Naive B cell (primary cell): ENCODE measurements around the gene PAX2. TPM values are rescaled to one million over a fixed set of nuclear protein-coding genes. Genes with fewer than 3 reads are reported as not detected.

Experiments used
- ATAC-seq, 2 donors: fragments of 150-1000 bp; cut with Tn5 transposase; 2 replicates each; pipeline ENCODE4 v1.10.0; 2021; ENCODE audit warnings: low read depth in 2 of 2, mild to moderate bottlenecking in 2 of 2, moderate library complexity in 2 of 2
- DNase-seq: peaks from one replicate; pipeline ENCODE4 v3.0.0; 2022
- H3K27ac Mint-ChIP-seq, 6 donors: one replicate each; pipeline ENCODE4 v1.8.0; 2020 to 2022; ENCODE audit warnings: mild to moderate bottlenecking in 6 of 6, mixed read lengths in 6 of 6, moderate library complexity in 5 of 6, inconsistent platforms in 2 of 6
- H3K27me3 Mint-ChIP-seq, 3 donors: one replicate each; pipeline ENCODE4 v1.8.0; 2021 to 2022; ENCODE audit warnings: mixed read lengths in 3 of 3, mild to moderate bottlenecking in 1 of 3
- H3K36me3 Mint-ChIP-seq, 2 donors: one replicate each; pipeline ENCODE4 v1.8.0; 2020 to 2022; ENCODE audit warnings: mixed read lengths in 2 of 2, inconsistent platforms in 1 of 2, mild to moderate bottlenecking in 1 of 2
- H3K4me1 Mint-ChIP-seq, 3 donors: one replicate each; pipeline ENCODE4 v1.8.0; 2020 to 2022; ENCODE audit warnings: mixed read lengths in 3 of 3, inconsistent platforms in 1 of 3, mild to moderate bottlenecking in 1 of 3, moderate library complexity in 1 of 3
- H3K4me3 Mint-ChIP-seq, 8 donors: one replicate each; pipeline ENCODE4 v1.8.0; 2020 to 2022; ENCODE audit warnings: mild to moderate bottlenecking in 8 of 8, mixed read lengths in 8 of 8, moderate library complexity in 8 of 8, inconsistent platforms in 2 of 8
- H3K9me3 Mint-ChIP-seq, 7 donors: one replicate each; pipeline ENCODE4 v1.8.0; 2020 to 2022; ENCODE audit warnings: mixed read lengths in 7 of 7, mild to moderate bottlenecking in 5 of 7, inconsistent platforms in 2 of 7, moderate library complexity in 1 of 7
- polyA plus RNA-seq, 6 donors: library from polyadenylated mRNA; unstranded; fragments of 300-500 nt; fragmentation: Illumina TruSeq; gene quantifications; one replicate each; pipeline ENCODE4 v1.2.3, GENCODE V29; 2021; ENCODE audit warnings: low read depth in 6 of 6

PAX2 gene
- polyA plus RNA-seq, 6 donors from 2014 or later, result not detected

- H3K4me1 Mint-ChIP-seq, result peaks cover 12 to 19% (median 13%) of the 10 kb centered on the region in 3 donors
- H3K27me3 Mint-ChIP-seq, result peaks cover 81 to 90% (median 90%) of the 10 kb centered on the region in 3 donors
- ATAC-seq (no peak), DNase-seq (no peak)
- peak overlapping the region in 2 of 8 donors; percentile 17 to 72 for H3K4me3 Mint-ChIP-seq
- peaks cover 0 to 10% of the 10 kb centered on the region in 2 donors for H3K36me3 Mint-ChIP-seq
- H3K9me3 Mint-ChIP-seq, result peaks cover 0 to 6% (median 3%) of the 10 kb centered on the region in 7 donors
- H3K27ac Mint-ChIP-seq, result no peak overlapping the region
Observed at GRCh38 chr10:100714566-100714950, 30.8 kb upstream of the PAX2 start.

DNA sequence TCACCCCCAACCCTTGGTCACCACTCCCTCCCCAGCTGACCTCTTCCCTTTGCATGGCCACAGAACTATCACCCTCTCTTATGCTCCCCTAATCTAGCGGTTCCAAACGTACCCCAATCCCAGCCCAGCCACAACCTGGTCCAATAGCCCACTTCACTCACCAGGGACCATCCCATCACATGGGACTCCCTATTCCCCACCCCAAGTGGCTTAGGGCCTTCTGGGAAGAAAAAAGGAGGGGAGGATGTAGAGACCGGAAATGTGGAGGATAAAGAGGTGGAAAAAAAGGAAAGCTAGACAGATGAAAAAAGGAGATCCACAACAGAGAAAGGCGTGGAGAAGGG lies 30.3 kb upstream of the PAX2 start:
- no peak for ATAC-seq
- H3K27me3 Mint-ChIP-seq, result peaks cover 84 to 92% (median 92%) of the 10 kb centered on the region in 3 donors
- no peak for DNase-seq
- peaks cover 12 to 19% (median 13%) of the 10 kb centered on the region in 3 donors for H3K4me1 Mint-ChIP-seq
- peak overlapping the region in 2 of 6 donors; percentile 14 to 56 for H3K27ac Mint-ChIP-seq
- peak overlapping the region in 6 of 8 donors; percentile 14 to 83 (median 66) for H3K4me3 Mint-ChIP-seq
- peaks cover 0 to 6% (median 3%) of the 10 kb centered on the region in 7 donors for H3K9me3 Mint-ChIP-seq
- peaks cover 0 to 10% of the 10 kb centered on the region in 2 donors for H3K36me3 Mint-ChIP-seq

GRCh38 chr10:100715445-100716385 lies 29.7 kb upstream of the PAX2 start:
- peaks cover 0 to 6% (median 3%) of the 10 kb centered on the region in 7 donors for H3K9me3 Mint-ChIP-seq
- H3K4me1 Mint-ChIP-seq, result peaks cover 12 to 17% (median 13%) of the 10 kb centered on the region in 3 donors
- H3K27ac Mint-ChIP-seq, result peak overlapping the region in 1 of 6 donors; percentile 14
- H3K36me3 Mint-ChIP-seq, result peaks cover 0 to 10% of the 10 kb centered on the region in 2 donors
- DNase-seq (no peak), ATAC-seq (no peak)
- H3K4me3 Mint-ChIP-seq, result peak overlapping the region in 7 of 8 donors; percentile 19 to 82 (median 66)
- peaks cover 86 to 96% (median 95%) of the 10 kb centered on the region in 3 donors for H3K27me3 Mint-ChIP-seq

GRCh38 chr10:100717166-100717565 lies 28.2 kb upstream of the PAX2 start:
- no peak overlapping the region for H3K27ac Mint-ChIP-seq
- peaks cover 12 to 17% (median 13%) of the 10 kb centered on the region in 3 donors for H3K4me1 Mint-ChIP-seq
- H3K27me3 Mint-ChIP-seq, result peaks cover 86 to 93% (median 91%) of the 10 kb centered on the region in 3 donors
- H3K4me3 Mint-ChIP-seq, result no peak overlapping the region
- DNase-seq (no peak), ATAC-seq (no peak)
- H3K9me3 Mint-ChIP-seq, result peaks cover 0 to 6% (median 3%) of the 10 kb centered on the region in 7 donors
- peaks cover 0 to 10% of the 10 kb centered on the region in 2 donors for H3K36me3 Mint-ChIP-seq

GRCh38 chr10:100718197-100718742 lies 27.1 kb upstream of the PAX2 start:
- Mint-ChIP-seq H3K27ac (no peak overlapping the region), H3K9me3 (peaks cover 0 to 6% (median 3%) of the 10 kb centered on the region in 7 donors), H3K4me3 (no peak overlapping the region), H3K4me1 (peaks cover 10 to 18% (median 17%) of the 10 kb centered on the region in 3 donors), H3K27me3 (peaks cover 82 to 92% (median 89%) of the 10 kb centered on the region in 3 donors), H3K36me3 (peaks cover 0 to 16% of the 10 kb centered on the region in 2 donors)
- DNase-seq, result no peak
- ATAC-seq, result no peak

GRCh38 chr10:100723180-100723579 lies 22.2 kb upstream of the PAX2 start:
- DNase-seq (no peak), ATAC-seq (no peak)
- Mint-ChIP-seq H3K4me3 (peak overlapping the region in 2 of 8 donors; percentile 38 to 53), H3K36me3 (peaks cover 0 to 10% of the 10 kb centered on the region in 2 donors), H3K27me3 (peaks cover 80 to 87% (median 81%) of the 10 kb centered on the region in 3 donors), H3K9me3 (peaks cover 0 to 3% (median 0%) of the 10 kb centered on the region in 7 donors), H3K4me1 (peaks cover 7 to 11% (median 8%) of the 10 kb centered on the region in 3 donors), H3K27ac (peak overlapping the region in 1 of 6 donors; percentile 39)

DNA sequence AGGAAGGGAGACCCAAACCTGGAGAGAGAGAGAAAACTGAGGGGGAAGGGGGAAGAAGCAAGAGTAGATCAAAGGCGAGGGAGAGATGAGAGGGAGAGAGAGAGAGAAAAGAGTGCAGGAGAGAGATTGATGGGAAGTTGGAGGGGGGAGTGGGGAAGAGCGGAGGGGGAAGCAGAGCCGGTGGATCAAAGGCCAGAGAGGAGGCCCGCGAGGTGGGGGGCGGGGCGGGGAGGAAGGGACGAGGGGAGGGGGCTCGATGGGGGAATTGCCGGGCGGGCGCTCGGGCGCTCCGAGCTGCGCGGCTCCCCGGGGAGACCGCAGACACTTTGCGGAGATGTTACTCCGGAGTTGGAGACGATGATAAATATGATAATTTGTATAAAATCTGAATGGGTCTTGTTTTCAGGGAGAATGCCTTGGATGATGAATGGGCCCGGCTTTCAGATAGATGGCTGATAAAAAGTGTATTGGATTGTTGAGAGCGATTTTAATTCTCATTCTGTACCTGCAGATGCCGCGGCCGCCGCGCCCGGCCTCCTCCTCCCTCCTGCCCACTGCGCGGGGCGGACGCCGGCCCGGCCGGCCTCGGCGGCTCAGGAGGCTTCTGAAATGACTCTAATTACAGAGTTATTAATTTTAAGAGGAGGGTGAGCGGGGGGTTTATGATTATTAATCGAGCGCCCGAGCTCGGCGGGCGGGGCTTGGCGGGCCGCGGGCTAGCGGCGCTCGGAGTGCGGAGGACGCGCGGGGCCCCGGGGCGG lies 21.4 kb upstream of the PAX2 start:
- Mint-ChIP-seq H3K27me3 (peaks cover 81 to 87% (median 81%) of the 10 kb centered on the region in 3 donors), H3K9me3 (peaks cover 0 to 3% (median 0%) of the 10 kb centered on the region in 7 donors), H3K4me3 (peak overlapping the region in 3 of 8 donors; percentile 38 to 68 (median 43)), H3K36me3 (peaks cover 0 to 10% of the 10 kb centered on the region in 2 donors), H3K4me1 (peaks cover 12 to 16% (median 14%) of the 10 kb centered on the region in 3 donors), H3K27ac (no peak overlapping the region)
- DNase-seq (no peak), ATAC-seq (no peak)

DNA sequence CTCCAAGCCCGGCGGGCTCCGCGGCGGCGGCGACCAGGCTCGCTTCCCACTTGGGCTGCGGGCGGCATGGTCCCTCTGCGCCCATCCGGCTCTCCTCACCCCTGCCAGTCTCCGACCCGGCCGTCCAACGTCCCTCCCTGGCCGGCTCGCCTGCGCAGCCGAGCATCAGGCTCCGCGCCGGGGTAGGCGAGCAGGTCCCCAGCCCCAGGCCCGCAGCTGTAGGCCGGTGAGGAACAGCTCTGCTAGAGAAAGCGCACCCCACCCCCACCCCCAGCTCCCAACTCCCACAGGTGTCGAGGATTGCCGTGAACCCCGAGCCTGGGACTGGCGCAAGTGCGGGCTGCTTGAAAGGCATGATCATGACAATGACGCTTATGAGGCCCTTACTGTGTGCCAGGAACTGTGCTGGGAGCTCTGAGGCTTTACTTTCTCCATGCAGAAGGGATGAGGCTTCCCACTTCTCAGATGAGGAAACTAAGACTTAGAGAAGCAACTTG lies 20.8 kb upstream of the PAX2 start:
- Mint-ChIP-seq H3K27me3 (peaks cover 76 to 87% (median 81%) of the 10 kb centered on the region in 3 donors), H3K36me3 (peaks cover 0 to 10% of the 10 kb centered on the region in 2 donors), H3K4me1 (peaks cover 19 to 22% (median 20%) of the 10 kb centered on the region in 3 donors), H3K4me3 (no peak overlapping the region), H3K9me3 (peaks cover 0 to 3% (median 0%) of the 10 kb centered on the region in 7 donors), H3K27ac (no peak overlapping the region)
- DNase-seq, result no peak
- ATAC-seq, result no peak

GRCh38 chr10:100725071-100725471 lies 20.3 kb upstream of the PAX2 start:
- H3K4me3 Mint-ChIP-seq, result no peak overlapping the region
- peaks cover 22 to 24% (median 24%) of the 10 kb centered on the region in 3 donors for H3K4me1 Mint-ChIP-seq
- H3K27me3 Mint-ChIP-seq, result peaks cover 74 to 87% (median 81%) of the 10 kb centered on the region in 3 donors
- ATAC-seq (no peak), DNase-seq (no peak)
- no peak overlapping the region for H3K27ac Mint-ChIP-seq
- H3K9me3 Mint-ChIP-seq, result peaks cover 0 to 3% (median 0%) of the 10 kb centered on the region in 7 donors
- peaks cover 0 to 10% of the 10 kb centered on the region in 2 donors for H3K36me3 Mint-ChIP-seq

DNA sequence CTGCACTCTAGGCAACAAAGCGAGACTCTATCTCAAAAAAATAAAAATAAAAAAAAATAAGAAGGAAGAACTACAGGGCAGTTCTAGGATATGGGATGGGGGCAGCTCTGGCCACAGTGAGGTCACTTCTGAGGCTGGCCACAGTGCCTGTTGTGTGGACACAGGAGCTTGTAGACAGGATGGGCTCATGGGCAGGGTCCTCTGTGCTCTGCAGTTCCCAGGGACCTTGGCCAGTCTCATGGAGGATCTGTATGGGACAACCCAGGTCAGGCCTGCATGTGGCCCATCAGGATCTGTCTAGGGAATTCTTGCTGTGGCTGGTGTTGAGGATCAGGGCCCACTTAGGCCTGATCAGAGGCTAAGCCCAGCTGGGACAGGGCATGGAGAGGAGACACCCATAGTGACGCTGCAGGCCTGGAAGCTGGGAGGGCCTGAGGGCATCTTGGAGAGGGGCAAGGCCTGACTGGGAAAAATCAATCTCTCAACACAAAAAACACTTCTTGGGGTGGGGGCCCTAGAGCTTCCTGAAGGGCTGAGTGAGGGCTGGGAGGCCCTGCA lies 19.4 kb upstream of the PAX2 start:
- no peak overlapping the region for H3K27ac Mint-ChIP-seq
- H3K27me3 Mint-ChIP-seq, result peaks cover 68 to 86% (median 83%) of the 10 kb centered on the region in 3 donors
- H3K9me3 Mint-ChIP-seq, result peaks cover 0 to 3% (median 0%) of the 10 kb centered on the region in 7 donors
- no peak for DNase-seq
- H3K36me3 Mint-ChIP-seq, result peaks cover 0 to 10% of the 10 kb centered on the region in 2 donors
- H3K4me1 Mint-ChIP-seq, result peaks cover 28 to 31% (median 29%) of the 10 kb centered on the region in 3 donors
- no peak for ATAC-seq
- H3K4me3 Mint-ChIP-seq, result no peak overlapping the region

DNA sequence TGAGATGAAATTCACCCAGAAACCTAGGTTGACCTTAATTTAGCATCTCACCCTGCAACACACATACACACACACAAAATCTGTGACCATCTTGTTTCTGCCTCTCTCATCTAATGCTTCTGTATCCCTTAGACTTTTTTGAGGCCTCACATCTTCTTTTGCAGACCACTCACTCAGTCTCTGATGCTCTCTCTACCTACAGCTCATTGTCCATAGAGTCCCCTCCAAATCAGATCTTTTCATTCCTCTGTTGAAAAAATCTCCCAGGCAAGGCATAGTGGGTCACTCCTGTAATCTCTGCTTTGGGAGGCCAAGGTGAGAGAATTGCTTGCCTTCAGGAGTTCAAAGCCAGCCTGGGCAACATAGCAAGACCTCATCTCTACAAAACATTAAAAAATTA lies 17.6 kb upstream of the PAX2 start:
- Mint-ChIP-seq H3K36me3 (peaks cover 0 to 22% of the 10 kb centered on the region in 2 donors), H3K27ac (no peak overlapping the region), H3K27me3 (peaks cover 68 to 88% (median 86%) of the 10 kb centered on the region in 3 donors), H3K4me3 (peak overlapping the region in 3 of 8 donors; percentile 7 to 30 (median 28)), H3K4me1 (peaks cover 35 to 43% (median 41%) of the 10 kb centered on the region in 3 donors), H3K9me3 (peaks cover 0 to 4% (median 0%) of the 10 kb centered on the region in 7 donors)
- no peak for DNase-seq
- no peak for ATAC-seq
